Naive thymus-derived CD8-positive, alpha-beta T cell (primary cell): Measurements from ENCODE around the gene ZNF615. TPM values are rescaled to one million over a fixed set of nuclear protein-coding genes. Genes with fewer than 3 reads are reported as not detected.
"Not testable (repeated sequence)": the region's sequence is repeated elsewhere in the genome, so short reads cannot be mapped to it uniquely, and the experiment has no call there.

Experiments
- ATAC-seq, 2 donors: fragments of 150-1000 bp; cut with Tn5 transposase in 1 of 2; sonication (Bioruptor Pico), chemical (Tn5 transposase) in 1 of 2; 1 replicate in 1 of 2; 2 replicates in 1 of 2; pipeline ENCODE4 v1.10.0; 2021; ENCODE audit warnings: mild to moderate bottlenecking in 2 of 2, moderate library complexity in 2 of 2
- POLR2A ChIA-PET: fragments of 350-600 bp; sonication (Branson Sonifier 250); formaldehyde crosslinking; loops from one replicate; lab custom pipeline; 2021; ENCODE audit warnings: antibody characterized with exemption; lab: Charles Lee
- DNase-seq, 10 donors: peaks; one replicate each; pipeline versions ENCODE4 v3.0.0 to v3.0.0-alpha.2; 2020 to 2022
- H3K27ac Mint-ChIP-seq, 10 donors: one replicate each; pipeline ENCODE4 v1.8.0; 2020 to 2022; ENCODE audit warnings: mild to moderate bottlenecking in 10 of 10, mixed read lengths in 10 of 10, moderate library complexity in 4 of 10, inconsistent platforms in 1 of 10
- H3K27me3 Mint-ChIP-seq, 5 donors: one replicate each; pipeline ENCODE4 v1.8.0; 2021 to 2022; ENCODE audit warnings: mixed read lengths in 5 of 5
- H3K36me3 Mint-ChIP-seq, 3 donors: one replicate each; pipeline ENCODE4 v1.8.0; 2020 to 2022; ENCODE audit warnings: mixed read lengths in 3 of 3, mild to moderate bottlenecking in 2 of 3, inconsistent platforms in 1 of 3
- H3K4me1 Mint-ChIP-seq, 4 donors: one replicate each; pipeline ENCODE4 v1.8.0; 2021 to 2022; ENCODE audit warnings: mixed read lengths in 4 of 4
- H3K4me3 Mint-ChIP-seq, 10 donors: one replicate each; pipeline ENCODE4 v1.8.0; 2020 to 2022; ENCODE audit warnings: mild to moderate bottlenecking in 10 of 10, mixed read lengths in 10 of 10, moderate library complexity in 6 of 10, inconsistent platforms in 1 of 10
- H3K9me3 Mint-ChIP-seq, 9 donors: one replicate each; pipeline ENCODE4 v1.8.0; 2020 to 2022; ENCODE audit warnings: mixed read lengths in 9 of 9, mild to moderate bottlenecking in 3 of 9, inconsistent platforms in 1 of 9, moderate library complexity in 1 of 9
- polyA plus RNA-seq, 3 donors: library from polyadenylated mRNA; unstranded; fragments of 300-500 nt; fragmentation: Illumina TruSeq; gene quantifications; one replicate each; pipeline ENCODE4 v1.2.3, GENCODE V29; 2021
- total RNA-seq, 8 experiments: library from RNA in 2 of 8; stranded (reverse) in 2 of 8; gene quantifications; one replicate each; pipeline ENCODE4 v1.2.3 and lab custom pipeline; 2021 to 2026

ZNF615 gene
- total RNA-seq: 10 to 100 TPM; 19.9 to 20.6 TPM
- polyA plus RNA-seq: 1 to 10 TPM; 4.9 to 9.2 (median 5.9) TPM
- 16.3 to 44.8 (median 27.5) reads per million in 6 experiments for total RNA-seq (lab: John Stamatoyannopoulos, UW)

- Mint-ChIP-seq H3K4me1 (peaks cover 12 to 23% (median 18%) of the 10 kb centered on the region in 4 donors), H3K36me3 (peaks cover 23 to 72% (median 42%) of the 10 kb centered on the region in 3 donors), H3K27ac (peak within 1 kb of the TSS; percentile 95 to 99 (median 99)), H3K27me3 (no peaks in the 10 kb centered on the region), H3K4me3 (peak within 1 kb of the TSS; percentile 90 to 100 (median 98)), H3K9me3 (peaks cover 9 to 82% (median 27%) of the 10 kb centered on the region in 9 donors)
- DNase-seq (peak; percentile 73 to 98 (median 83)), ATAC-seq (peak; percentile 92)
- POLR2A ChIA-PET: interaction anchor here (0.7 to 2.6 kb wide), 6 partner anchors 13 to 132 kb away, joined by 3 to 15 read pairs (median 6); partner anchors contain the start of genes ZNF432, ZNF614 and ZNF616
These were observed at the start of gene ZNF615 for GRCh38 chr19:52007806-52008557. Gene ZNF615 (minus strand): TSS chr19:52008211. CDS start chr19:52003711, 4,500 bp downstream.

GRCh38 chr19:52056480-52056879, 48.5 kb upstream of the ZNF615 start:
- H3K4me3 Mint-ChIP-seq: not testable (repeated sequence)
- H3K9me3 Mint-ChIP-seq: peaks cover 0 to 95% (median 48%) of the 10 kb centered on the region in 9 donors

GRCh38 chr19:52051736-52052135, 43.7 kb upstream of the ZNF615 start:
- POLR2A ChIA-PET, H3K4me3 Mint-ChIP-seq, H3K27me3 Mint-ChIP-seq, ATAC-seq, DNase-seq, H3K27ac Mint-ChIP-seq: not testable (repeated sequence)
- peaks cover 19 to 69% (median 59%) of the 10 kb centered on the region in 3 donors for H3K36me3 Mint-ChIP-seq
- H3K9me3 Mint-ChIP-seq: peaks cover 0 to 72% (median 48%) of the 10 kb centered on the region in 9 donors
- H3K4me1 Mint-ChIP-seq: peaks cover 5 to 31% (median 18%) of the 10 kb centered on the region in 4 donors

More at GRCh38 chr19:52056480-52056879, 48.5 kb upstream of the ZNF615 start:
- H3K4me1 Mint-ChIP-seq, H3K27me3 Mint-ChIP-seq, DNase-seq, ATAC-seq, H3K27ac Mint-ChIP-seq, POLR2A ChIA-PET: not testable (repeated sequence)
- H3K36me3 Mint-ChIP-seq: peaks cover 15 to 86% (median 60%) of the 10 kb centered on the region in 3 donors

GRCh38 chr19:52048555-52049501, 40.8 kb upstream of the ZNF615 start, which contains the start of gene ZNF432:
Gene ZNF432 (minus strand): TSS chr19:52048838. CDS start chr19:52046868, 1,970 bp downstream.
- DNase-seq (peak; percentile 66 to 95 (median 80)), ATAC-seq (peak; percentile 86 to 87)
- Mint-ChIP-seq H3K9me3 (peaks cover 0 to 67% (median 40%) of the 10 kb centered on the region in 9 donors), H3K36me3 (peaks cover 38 to 68% (median 55%) of the 10 kb centered on the region in 3 donors), H3K27ac (peak within 1 kb of the TSS; percentile 97 to 100 (median 100)), H3K4me3 (peak within 1 kb of the TSS; percentile 94 to 100 (median 99)), H3K4me1 (peaks cover 5 to 33% (median 25%) of the 10 kb centered on the region in 4 donors), H3K27me3 (no peaks in the 10 kb centered on the region)
- POLR2A ChIA-PET: interaction anchor here (0.6 to 1.9 kb wide), 12 partner anchors 11 to 218 kb away, joined by 3 to 15 read pairs (median 4); partner anchors contain the start of genes PPP2R1A, ZNF613, ZNF614 and ZNF615

GRCh38 chr19:52039169-52039568, 31.2 kb upstream of the ZNF615 start:
- Mint-ChIP-seq H3K4me3 (no peak overlapping the region), H3K4me1 (no peaks in the 10 kb centered on the region), H3K27ac (no peak overlapping the region), H3K36me3 (peaks cover 66 to 93% (median 89%) of the 10 kb centered on the region in 3 donors), H3K9me3 (peaks cover 0 to 98% (median 62%) of the 10 kb centered on the region in 9 donors), H3K27me3 (no peaks in the 10 kb centered on the region)
- ATAC-seq (no peak), DNase-seq (no peak)
- POLR2A ChIA-PET: no interaction called here

GRCh38 chr19:52034051-52034728, 26.2 kb upstream of the ZNF615 start:
- no peak for DNase-seq
- POLR2A ChIA-PET: no interaction called here
- no peak overlapping the region for H3K4me3 Mint-ChIP-seq
- H3K4me1 Mint-ChIP-seq: no peaks in the 10 kb centered on the region
- peaks cover 0 to 89% (median 51%) of the 10 kb centered on the region in 9 donors for H3K9me3 Mint-ChIP-seq
- no peaks in the 10 kb centered on the region for H3K27me3 Mint-ChIP-seq
- H3K36me3 Mint-ChIP-seq: peaks cover 45 to 83% (median 49%) of the 10 kb centered on the region in 3 donors
- H3K27ac Mint-ChIP-seq: no peak overlapping the region
- ATAC-seq: no peak

- H3K27me3 Mint-ChIP-seq: no peaks in the 10 kb centered on the region
- H3K9me3 Mint-ChIP-seq: peaks cover 7 to 80% (median 44%) of the 10 kb centered on the region in 9 donors
- POLR2A ChIA-PET: interaction anchor here (0.6 to 1.3 kb wide), 6 partner anchors 9 to 102 kb away, joined by 3 to 13 read pairs (median 5); partner anchors contain the start of genes ZNF432, ZNF613 and ZNF615
- peaks cover 28 to 68% (median 42%) of the 10 kb centered on the region in 3 donors for H3K36me3 Mint-ChIP-seq
- ATAC-seq (peak; percentile 22 to 29), DNase-seq (no peak)
- peak overlapping the region; percentile 86 to 97 (median 92) for H3K4me3 Mint-ChIP-seq
- H3K4me1 Mint-ChIP-seq: peaks cover 17 to 35% (median 27%) of the 10 kb centered on the region in 4 donors
- peak overlapping the region; percentile 85 to 100 (median 98) for H3K27ac Mint-ChIP-seq
These were observed 20.7 kb upstream of the ZNF615 start for GRCh38 chr19:52028780-52029123.

GRCh38 chr19:52028027-52028779, 20.2 kb upstream of the ZNF615 start, which contains the start of gene ZNF614:
Gene ZNF614 (minus strand): TSS chr19:52028379. CDS start chr19:52025745, 2,634 bp downstream.
- Mint-ChIP-seq H3K4me1 (peaks cover 17 to 35% (median 27%) of the 10 kb centered on the region in 4 donors), H3K36me3 (peaks cover 33 to 68% (median 45%) of the 10 kb centered on the region in 3 donors), H3K27me3 (no peaks in the 10 kb centered on the region), H3K9me3 (peaks cover 7 to 80% (median 48%) of the 10 kb centered on the region in 9 donors), H3K4me3 (peak within 1 kb of the TSS; percentile 86 to 97 (median 92)), H3K27ac (peak within 1 kb of the TSS; percentile 85 to 100 (median 98))
- ATAC-seq (peak; percentile 89 to 91), DNase-seq (peak; percentile 66 to 96 (median 86))
- POLR2A ChIA-PET: interaction anchor here (0.6 to 1.3 kb wide), 7 partner anchors 10 to 101 kb away, joined by 3 to 13 read pairs (median 5); partner anchors contain the start of genes ZNF432, ZNF613 and ZNF615

GRCh38 chr19:52026255-52026990, 18.4 kb upstream of the ZNF615 start:
- Mint-ChIP-seq H3K4me3 (peak overlapping the region in 9 of 10 donors; percentile 19 to 97 (median 89)), H3K36me3 (peaks cover 47 to 72% (median 52%) of the 10 kb centered on the region in 3 donors), H3K27ac (peak overlapping the region in 4 of 10 donors; percentile 8 to 73 (median 35)), H3K9me3 (peaks cover 12 to 77% (median 50%) of the 10 kb centered on the region in 9 donors), H3K4me1 (peaks cover 17 to 35% (median 27%) of the 10 kb centered on the region in 4 donors)
- not testable (repeated sequence) for ATAC-seq, DNase-seq, H3K27me3 Mint-ChIP-seq
- POLR2A ChIA-PET: interaction anchor here (1.1 kb wide), 1 partner anchor 39 kb away, joined by 3 read pairs; no protein-coding TSS in a partner anchor

GRCh38 chr19:52024478-52024877, 16.5 kb upstream of the ZNF615 start:
- Mint-ChIP-seq H3K4me1 (peaks cover 20 to 35% (median 27%) of the 10 kb centered on the region in 4 donors), H3K9me3 (peaks cover 14 to 85% (median 51%) of the 10 kb centered on the region in 9 donors), H3K27ac (peak overlapping the region in 1 of 10 donors; percentile 53), H3K4me3 (peak overlapping the region in 2 of 10 donors; percentile 48 to 51), H3K36me3 (peaks cover 67 to 78% (median 71%) of the 10 kb centered on the region in 3 donors)
- ATAC-seq, H3K27me3 Mint-ChIP-seq, DNase-seq, POLR2A ChIA-PET: not testable (repeated sequence)
